Uterine smooth muscle cell (primary cell): ENCODE measurements around the gene ZNF579. TPM values are rescaled to one million over a fixed set of nuclear protein-coding genes. Genes with fewer than 3 reads are reported as not detected.

Source experiments
- total RNA-seq: library from RNA; depleted of rRNA; stranded (reverse); fragments of >200 nt; gene quantifications from 2 replicates; pipeline ENCODE4 v1.2.3, GENCODE V29; 2014

ZNF579 gene
- 3.8 and 5.9 TPM in 2 replicates for total RNA-seq

DNA sequence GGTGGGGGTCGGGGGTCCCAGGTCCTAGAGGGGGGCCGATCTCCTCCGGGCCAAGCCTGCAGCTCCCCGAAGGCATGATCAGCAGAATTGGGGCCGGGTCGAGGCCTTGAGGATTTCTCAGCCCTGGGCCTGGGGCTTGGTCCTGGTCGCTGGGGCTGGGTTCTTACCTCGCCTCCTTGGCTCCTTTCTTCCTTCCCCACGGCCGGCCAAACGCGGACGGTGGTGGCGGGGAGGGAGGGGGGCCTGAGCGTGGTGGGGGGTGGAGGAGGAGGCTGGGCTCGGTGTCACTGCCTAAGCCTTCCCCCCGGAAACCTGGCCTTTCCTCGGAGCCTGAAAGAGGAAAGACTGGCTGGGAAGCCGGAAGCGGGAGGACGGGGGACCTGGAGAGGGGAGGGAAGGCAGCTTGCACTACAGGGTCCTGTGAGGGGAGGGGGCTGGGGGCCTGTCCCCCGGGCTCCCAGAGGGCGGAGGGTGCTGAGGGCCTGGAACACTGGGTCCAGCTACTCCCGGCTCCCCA lies at the start of gene ZNF579:
ZNF579 (minus strand) TSS at position 221 of the 517 bp plus-strand sequence. CDS start 1,209 bp downstream, outside the sequence.

DNA sequence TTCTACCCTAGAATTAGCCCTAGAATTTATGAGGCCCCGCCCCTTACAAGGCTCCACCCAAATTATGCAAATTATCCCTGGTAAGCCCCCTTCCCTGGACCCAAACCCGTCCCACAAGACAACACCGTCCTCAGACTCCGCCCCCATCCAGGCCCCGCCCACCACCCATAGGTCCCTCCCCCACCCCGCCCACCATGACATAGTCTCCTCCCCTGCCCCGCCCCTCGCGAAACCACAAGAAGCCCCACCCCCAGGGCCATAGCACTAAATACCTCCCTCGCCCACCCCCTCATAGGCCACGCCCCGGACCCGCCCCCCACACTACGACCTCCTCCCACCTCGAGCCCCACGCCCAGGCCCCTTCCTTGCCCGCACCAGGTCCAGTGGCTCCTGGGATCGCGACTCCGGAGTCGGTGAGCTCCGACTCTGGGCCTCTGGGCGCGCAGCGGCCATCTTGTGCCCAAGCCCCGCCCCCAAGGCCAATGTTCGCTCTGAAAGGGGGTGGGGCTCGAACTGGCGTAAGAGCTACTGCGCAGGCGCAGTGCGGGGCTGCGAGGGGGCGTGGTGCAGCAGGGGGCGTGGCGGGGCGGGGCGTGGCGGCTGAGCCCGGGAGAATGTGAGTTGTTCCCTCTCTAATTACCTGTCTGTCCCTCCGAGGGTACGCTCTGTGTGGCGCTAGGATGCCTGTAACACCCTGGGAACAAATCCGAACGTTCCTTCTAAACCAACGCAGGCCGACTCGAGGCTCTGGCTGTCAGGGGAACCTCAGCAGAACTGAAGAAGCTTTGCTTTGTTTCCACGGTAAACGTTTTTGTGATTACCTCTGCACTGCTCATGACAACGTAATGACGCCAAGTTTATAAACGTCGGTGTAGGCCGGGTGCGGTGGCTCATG lies 43.7 kb upstream of the ZNF579 start, which contains the start of gene ZNF784:
ZNF784 (minus strand) TSS at position 458 of the 895 bp plus-strand sequence; CDS start at position 453, 5 bp downstream.

GRCh38 chr19:55605637-55606470 lies 25.2 kb upstream of the ZNF579 start, which contains the start of gene ZNF865:
ZNF865 (plus strand) TSS chr19:55605647; CDS start chr19:55613619, 7,972 bp downstream.

DNA sequence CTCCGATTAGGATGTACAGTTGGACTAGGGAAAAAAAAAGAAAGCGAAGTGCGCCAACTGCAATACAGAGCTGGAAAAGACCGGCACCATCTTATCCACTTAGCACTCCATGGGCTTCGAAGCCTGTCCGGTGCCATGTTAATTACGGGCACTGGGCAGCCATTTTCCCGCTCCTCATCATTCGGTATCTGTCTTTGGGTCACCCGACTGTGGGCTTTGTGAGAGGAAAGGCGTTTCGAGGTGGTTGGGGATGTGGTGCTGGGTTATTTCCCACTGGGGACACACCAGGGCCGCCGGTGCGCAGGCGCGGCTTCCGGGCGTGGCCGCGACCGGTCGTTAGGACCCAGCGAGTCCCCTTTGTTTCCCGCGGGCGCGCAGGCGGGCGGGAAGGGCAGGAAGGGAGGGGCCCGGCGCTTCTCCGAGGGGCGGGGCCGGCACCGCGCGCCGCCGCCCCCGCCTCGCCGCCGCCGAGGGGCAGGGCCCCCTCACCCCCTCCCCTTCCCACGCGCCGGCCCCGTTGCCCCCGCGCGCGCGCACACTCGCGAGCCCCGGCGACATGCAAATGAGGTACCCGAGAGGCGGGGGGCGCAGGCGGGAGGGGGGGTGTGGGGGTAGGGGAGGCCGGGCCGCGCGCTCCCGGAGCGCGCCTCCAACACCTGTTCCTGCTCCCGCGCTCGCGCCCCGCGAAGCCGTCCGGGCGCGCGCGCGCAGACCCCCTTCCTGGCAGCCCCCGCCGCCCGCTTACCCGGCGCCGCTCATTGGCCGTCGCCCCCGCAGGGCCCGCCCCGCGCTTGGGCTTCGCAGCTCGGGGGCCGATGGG lies 19.4 kb upstream of the ZNF579 start, which contains the start of gene ZNF524:
ZNF524 (plus strand) TSS at position 447 of the 820 bp plus-strand sequence. CDS start 1,825 bp downstream, outside the sequence.

DNA sequence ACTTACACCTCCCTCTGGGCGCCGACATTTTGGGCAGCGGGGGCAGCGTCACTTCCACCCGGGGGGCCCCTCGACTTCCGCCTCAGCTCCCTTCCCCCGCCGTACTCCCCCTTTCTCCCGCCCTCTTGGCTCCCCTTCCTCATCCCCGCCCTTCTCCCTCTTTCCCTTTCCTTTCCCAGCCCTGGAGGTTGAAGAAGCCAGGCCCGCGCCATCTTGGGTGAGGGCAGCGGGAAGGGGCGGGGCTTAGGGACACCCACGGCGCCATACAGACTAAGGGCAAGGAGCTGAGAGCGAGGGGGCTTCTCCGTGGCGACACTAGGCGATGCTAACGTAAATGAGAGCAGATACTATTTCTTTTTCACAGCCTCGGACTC lies 18.8 kb upstream of the ZNF579 start, which contains the start of gene FIZ1:
FIZ1 (minus strand) TSS at position 50 of the 374 bp plus-strand sequence. CDS start 1,652 bp downstream, outside the sequence.

GRCh38 chr19:55545443-55545842 lies 35.2 kb downstream of the ZNF579 start, which contains the start of gene SBK3:
SBK3 (minus strand) TSS chr19:55545543; CDS start chr19:55545543, 0 bp downstream.

DNA sequence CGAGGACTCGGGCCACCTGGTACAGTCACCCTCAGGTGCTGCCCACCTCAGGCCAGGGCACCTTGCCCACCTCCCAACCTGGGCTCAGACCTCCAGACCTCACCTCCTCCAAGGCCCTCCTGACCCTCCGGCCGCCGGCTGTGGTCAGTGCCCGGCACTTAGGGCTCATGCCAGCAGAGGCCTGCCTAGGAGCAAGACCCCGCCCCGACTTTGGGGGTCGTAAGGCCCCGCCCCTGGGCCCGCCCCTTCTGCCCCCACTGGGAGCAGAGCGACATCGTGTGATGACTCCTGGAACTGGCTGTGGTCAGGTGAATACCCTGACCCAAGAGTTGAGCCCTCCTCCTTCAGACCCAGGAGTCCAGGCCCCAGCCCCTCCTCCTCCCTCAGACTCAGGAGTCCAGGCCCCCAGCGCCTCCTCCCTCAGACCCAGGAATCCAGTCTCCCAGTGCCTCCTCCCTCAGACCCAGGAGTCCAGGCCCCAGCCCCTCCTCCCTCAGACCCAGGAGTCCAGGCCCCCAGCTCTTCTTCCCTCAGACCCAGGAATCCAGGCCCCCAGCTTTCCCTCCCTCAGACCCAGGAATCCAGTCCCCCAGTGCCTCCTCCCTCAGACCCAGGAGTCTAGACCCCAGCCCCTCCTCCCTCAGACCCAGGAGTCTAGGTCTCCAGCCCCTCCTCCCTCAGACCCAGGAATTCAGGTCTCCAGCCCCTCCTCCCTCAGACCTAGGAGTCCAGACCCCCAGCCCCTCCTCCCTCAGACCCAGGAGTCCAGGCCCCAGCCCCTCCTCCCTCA lies 43.5 kb downstream of the ZNF579 start, which contains the start of gene SBK2:
SBK2 (minus strand) TSS at position 183 of the 790 bp plus-strand sequence. CDS start 839 bp downstream, outside the sequence.

Other genes with a start within 250 kb of the ZNF579 start
- 6.5 and 12.1 TPM in 2 replicates for gene KMT5C, start 241.0 kb downstream of the ZNF579 start, total RNA-seq
- not detected in 2 replicates for gene COX6B2, start 226.1 kb downstream of the ZNF579 start, total RNA-seq
- not detected in 2 replicates for gene GARIN5B, start 217.6 kb downstream of the ZNF579 start, total RNA-seq
- 6.9 and 8.5 TPM in 2 replicates for gene IL11, start 210.4 kb downstream of the ZNF579 start, total RNA-seq
- 0.37 TPM in 1 of 2 replicates, not detected in the other for gene TMEM190, start 204.0 kb downstream of the ZNF579 start, total RNA-seq
- gene TMEM238, start 196.6 kb downstream of the ZNF579 start, total RNA-seq = 0.33 and 0.75 TPM in 2 replicates
- 393 and 410 TPM in 2 replicates for gene RPL28, start 194.9 kb downstream of the ZNF579 start, total RNA-seq
- 268 and 487 TPM in 2 replicates for gene UBE2S, start 173.1 kb downstream of the ZNF579 start, total RNA-seq
- gene SHISA7, start 137.5 kb downstream of the ZNF579 start, total RNA-seq = not detected in 2 replicates
- 52.5 and 63.2 TPM in 2 replicates for gene ISOC2, start 119.2 kb downstream of the ZNF579 start, total RNA-seq
- gene C19orf85, start 116.1 kb downstream of the ZNF579 start, total RNA-seq = not detected in 2 replicates
- gene ZNF628, start 104.2 kb downstream of the ZNF579 start, total RNA-seq = 1.5 and 1.9 TPM in 2 replicates
- 19.1 and 29.9 TPM in 2 replicates for gene NAT14, start 95.7 kb downstream of the ZNF579 start, total RNA-seq
- 22.4 and 38.0 TPM in 2 replicates for gene SSC5D, start 92.4 kb downstream of the ZNF579 start, total RNA-seq
- 0.11 and 1.5 TPM in 2 replicates for gene SBK2, start 43.7 kb downstream of the ZNF579 start, total RNA-seq
- gene SBK3, start 35.3 kb downstream of the ZNF579 start, total RNA-seq = 0.12 TPM in 1 of 2 replicates, not detected in the other
- gene FIZ1, start 18.7 kb upstream of the ZNF579 start, total RNA-seq = 2.7 and 3.0 TPM in 2 replicates
- 7.7 and 9.9 TPM in 2 replicates for gene ZNF524, start 19.4 kb upstream of the ZNF579 start, total RNA-seq
- gene ZNF865, start 24.8 kb upstream of the ZNF579 start, total RNA-seq = 1.00 and 1.2 TPM in 2 replicates
- gene ZNF784, start 43.7 kb upstream of the ZNF579 start, total RNA-seq = 4.4 and 5.4 TPM in 2 replicates
- 4.1 and 4.2 TPM in 2 replicates for gene ZNF580, start 60.2 kb upstream of the ZNF579 start, total RNA-seq
- 12.3 and 22.5 TPM in 2 replicates for gene ZNF581, start 62.8 kb upstream of the ZNF579 start, total RNA-seq
- 2.5 and 8.5 TPM in 2 replicates for gene CCDC106, start 67.4 kb upstream of the ZNF579 start, total RNA-seq
- 117 and 168 TPM in 2 replicates for gene U2AF2, start 74.2 kb upstream of the ZNF579 start, total RNA-seq
- 79.4 and 112 TPM in 2 replicates for gene EPN1, start 94.4 kb upstream of the ZNF579 start, total RNA-seq
- gene NLRP9, start 157.6 kb upstream of the ZNF579 start, total RNA-seq = not detected in 2 replicates
- not detected in 2 replicates for gene RFPL4A, start 178.2 kb upstream of the ZNF579 start, total RNA-seq
- gene RFPL4AL1, start 188.3 kb upstream of the ZNF579 start, total RNA-seq = not detected in 2 replicates